Esophagus (tissue), 2 donors: ENCODE measurements around the gene PM20D1. TPM values are rescaled to one million over a fixed set of nuclear protein-coding genes. Genes with fewer than 3 reads are reported as not detected.

Experiments used
- H3K27ac ChIP-seq, 2 donors: one replicate each; pipeline ENCODE4 v1.5.1; 2013; ENCODE audit warnings: low read depth in 2 of 2, mild to moderate bottlenecking in 2 of 2, inconsistent platforms in 1 of 2, low read length in 1 of 2, moderate library complexity in 1 of 2
- H3K27me3 ChIP-seq, 2 donors: one replicate each; pipeline ENCODE4 v1.6.1; 2013; ENCODE audit warnings: low read length in 2 of 2, control low read depth in 1 of 2, mild to moderate bottlenecking in 1 of 2; ENCODE audit not compliant: insufficient read depth in 2 of 2, control insufficient read depth in 1 of 2
- H3K36me3 ChIP-seq, 2 donors: one replicate each; pipeline ENCODE4 v1.6.1; 2013; ENCODE audit warnings: low read length in 1 of 2; ENCODE audit not compliant: control insufficient read depth in 2 of 2, insufficient read depth in 2 of 2
- H3K4me1 ChIP-seq, 2 donors: one replicate each; pipeline ENCODE4 v1.6.1; 2013; ENCODE audit warnings: low read length in 1 of 2; ENCODE audit not compliant: control insufficient read depth in 2 of 2, insufficient read depth in 2 of 2
- H3K4me3 ChIP-seq, 2 donors: one replicate each; pipeline ENCODE4 v1.5.1; 2013; ENCODE audit warnings: low read length in 2 of 2, mild to moderate bottlenecking in 2 of 2, low read depth in 1 of 2, moderate library complexity in 1 of 2
- H3K9me3 ChIP-seq, 2 donors: one replicate each; pipeline ENCODE4 v1.6.1; 2013; ENCODE audit warnings: mild to moderate bottlenecking in 2 of 2, low read depth in 1 of 2, low read length in 1 of 2, moderate library complexity in 1 of 2; ENCODE audit not compliant: control insufficient read depth in 2 of 2, insufficient read depth in 1 of 2
- WGBS, 2 donors: extraction: QIAGEN DNeasy Blood & Tissue Kit; methylation state at CpG; one replicate each; pipeline ENCODE4 v1.1.7; 2013; 5-methylcytosine and 5-hydroxymethylcytosine counted together
- polyA plus RNA-seq, 2 donors: library from polyadenylated mRNA; stranded (reverse); fragments of 200-250 nt; gene quantifications; one replicate each; pipeline ENCODE4 v1.2.3, GENCODE V29; 2013
- donor health status: healthy with polysubstance abuse.
- donor health status: Bipolar disorder and iron deficiency.

Gene PM20D1
- polyA plus RNA-seq, 2 donors: not detected

- 50 to 56% methylated on average over 5 of the region's 5 CpGs for WGBS, 2 donors
Observed at GRCh38 chr1:205798577-205798976, 51.4 kb downstream of the PM20D1 start.

GRCh38 chr1:205797168-205797567 lies 52.8 kb downstream of the PM20D1 start:
- Histone ChIP-seq H3K36me3 (peaks cover 15 to 25% of the 10 kb centered on the region in 2 donors), H3K4me1 (peaks cover 6 to 7% of the 10 kb centered on the region in 2 donors), H3K9me3 (no peaks in the 10 kb centered on the region), H3K27me3 (no peaks in the 10 kb centered on the region), H3K4me3 (no peak overlapping the region), H3K27ac (no peak overlapping the region)
- 86 to 98% methylated on average over 2 of the region's 2 CpGs for WGBS, 2 donors

More at GRCh38 chr1:205798577-205798976, 51.4 kb downstream of the PM20D1 start:
- H3K4me3 ChIP-seq: no peak overlapping the region
- H3K27me3 ChIP-seq: no peaks in the 10 kb centered on the region
- no peak overlapping the region for H3K27ac ChIP-seq
- peaks cover 6 to 7% of the 10 kb centered on the region in 2 donors for H3K4me1 ChIP-seq
- peaks cover 15 to 23% of the 10 kb centered on the region in 2 donors for H3K36me3 ChIP-seq
- H3K9me3 ChIP-seq: no peaks in the 10 kb centered on the region

- WGBS, 2 donors: 73 to 74% methylated on average over 5 of the region's 5 CpGs
- H3K4me3 ChIP-seq: no peak overlapping the region
- H3K27me3 ChIP-seq: no peaks in the 10 kb centered on the region
- H3K27ac ChIP-seq: no peak overlapping the region
- peaks cover 5% of the 10 kb centered on the region in 2 donors for H3K4me1 ChIP-seq
- H3K36me3 ChIP-seq: peaks cover 15 to 20% of the 10 kb centered on the region in 2 donors
- H3K9me3 ChIP-seq: no peaks in the 10 kb centered on the region
Observed at GRCh38 chr1:205794011-205794730, 55.8 kb downstream of the PM20D1 start.

GRCh38 chr1:205792961-205793673 lies 56.8 kb downstream of the PM20D1 start:
- H3K4me1 ChIP-seq: peaks cover 0 to 1% of the 10 kb centered on the region in 2 donors
- WGBS, 2 donors: 67 to 69% methylated on average over 6 of the region's 6 CpGs
- no peaks in the 10 kb centered on the region for H3K27me3 ChIP-seq
- no peak overlapping the region for H3K27ac ChIP-seq
- no peak overlapping the region for H3K4me3 ChIP-seq
- no peaks in the 10 kb centered on the region for H3K9me3 ChIP-seq
- H3K36me3 ChIP-seq: peaks cover 10 to 16% of the 10 kb centered on the region in 2 donors

GRCh38 chr1:205792481-205792881 lies 57.5 kb downstream of the PM20D1 start:
- WGBS, 2 donors: 81 to 83% methylated on average over 8 of the region's 8 CpGs
- no peaks in the 10 kb centered on the region for H3K9me3 ChIP-seq
- peaks cover 10 to 16% of the 10 kb centered on the region in 2 donors for H3K36me3 ChIP-seq
- peaks cover 0 to 1% of the 10 kb centered on the region in 2 donors for H3K4me1 ChIP-seq
- H3K4me3 ChIP-seq: no peak overlapping the region
- H3K27me3 ChIP-seq: no peaks in the 10 kb centered on the region
- H3K27ac ChIP-seq: no peak overlapping the region

GRCh38 chr1:205791568-205792180 lies 58.3 kb downstream of the PM20D1 start:
- 51% methylated on average over 5 of the region's 5 CpGs for WGBS, 2 donors
- peaks cover 5 to 11% of the 10 kb centered on the region in 2 donors for H3K36me3 ChIP-seq
- no peaks in the 10 kb centered on the region for H3K4me1 ChIP-seq
- H3K27me3 ChIP-seq: no peaks in the 10 kb centered on the region
- no peak overlapping the region for H3K4me3 ChIP-seq
- no peaks in the 10 kb centered on the region for H3K9me3 ChIP-seq
- no peak overlapping the region for H3K27ac ChIP-seq

- no peaks in the 10 kb centered on the region for H3K9me3 ChIP-seq
- no peaks in the 10 kb centered on the region for H3K36me3 ChIP-seq
- 83 to 86% methylated on average over 10 of the region's 10 CpGs for WGBS, 2 donors
- no peak overlapping the region for H3K27ac ChIP-seq
- no peak overlapping the region for H3K4me3 ChIP-seq
- peaks cover 2% of the 10 kb centered on the region in 2 donors for H3K4me1 ChIP-seq
- H3K27me3 ChIP-seq: no peaks in the 10 kb centered on the region
Observed at GRCh38 chr1:205787287-205787916, 62.5 kb downstream of the PM20D1 start.

- Histone ChIP-seq H3K27ac (no peak overlapping the region), H3K27me3 (no peaks in the 10 kb centered on the region), H3K9me3 (no peaks in the 10 kb centered on the region), H3K36me3 (no peaks in the 10 kb centered on the region), H3K4me1 (peaks cover 2% of the 10 kb centered on the region in 2 donors), H3K4me3 (no peak overlapping the region)
- WGBS, 2 donors: 60 to 69% methylated on average over 4 of the region's 4 CpGs
Observed at GRCh38 chr1:205786601-205787000, 63.3 kb downstream of the PM20D1 start.

- Histone ChIP-seq H3K27me3 (no peaks in the 10 kb centered on the region), H3K27ac (no peak overlapping the region), H3K36me3 (no peaks in the 10 kb centered on the region), H3K9me3 (no peaks in the 10 kb centered on the region), H3K4me1 (peaks cover 2% of the 10 kb centered on the region in 2 donors), H3K4me3 (no peak overlapping the region)
- WGBS, 2 donors: 89 to 94% methylated on average over 9 of the region's 9 CpGs
Observed at GRCh38 chr1:205785446-205785845, 64.5 kb downstream of the PM20D1 start.
